Measurements from ENCODE around the gene CYP2C9. TPM values are rescaled to one million over a fixed set of nuclear protein-coding genes. Genes with fewer than 3 reads are reported as not detected.
"Not testable (repeated sequence)": the region's sequence is repeated elsewhere in the genome, so short reads cannot be mapped to it uniquely, and the experiment has no call there.

CYP2C9 gene
- 0.10 and 0.13 TPM in 2 replicates for polyA plus RNA-seq (2011; rRNA removed)
- 0.03 and 0.04 TPM in 2 replicates for polyA plus RNA-seq (2012; cell fraction: cytosol; rRNA removed)
- polyA plus RNA-seq (2012; cell fraction: nucleus; rRNA removed), result 0.06 and 0.11 TPM in 2 replicates
- 0.07 to 0.16 TPM (median 0.12 TPM) in 3 replicates for polyA plus RNA-seq (2017; fragmentation: RNase III; extraction: RNeasy Plus Mini Kit Qiagen cat#74134 plus additional on column Dnase treatment)
- not detected in 2 replicates for polyA minus RNA-seq (2011; rRNA and poly(A)+ RNA removed)

DNA sequence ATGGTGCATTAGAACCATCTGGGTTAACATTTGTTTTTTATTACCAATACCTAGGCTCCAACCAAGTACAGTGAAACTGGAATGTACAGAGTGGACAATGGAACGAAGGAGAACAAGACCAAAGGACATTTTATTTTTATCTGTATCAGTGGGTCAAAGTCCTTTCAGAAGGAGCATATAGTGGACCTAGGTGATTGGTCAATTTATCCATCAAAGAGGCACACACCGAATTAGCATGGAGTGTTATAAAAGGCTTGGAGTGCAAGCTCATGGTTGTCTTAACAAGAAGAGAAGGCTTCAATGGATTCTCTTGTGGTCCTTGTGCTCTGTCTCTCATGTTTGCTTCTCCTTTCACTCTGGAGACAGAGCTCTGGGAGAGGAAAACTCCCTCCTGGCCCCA lies at the start of gene CYP2C9:
Gene CYP2C9 (plus strand): TSS at position 276 of the 400 bp plus-strand sequence. CDS start 25 bp downstream, at position 301.
- no peak for ATAC-seq
- CTCF ChIA-PET, result interaction anchor here (0.6 kb wide), 1 partner anchor 262 kb away, joined by 3 read pairs; no protein-coding TSS in a partner anchor
- Histone ChIP-seq H3K9me3 (no peaks in the 10 kb centered on the region), H3K4me1 (peaks cover 8% of the 10 kb centered on the region; the same call in 2 of the 3 replicates), H3K27ac (no peak within 1 kb of the TSS), H3K4me3 (no peak within 1 kb of the TSS), H3K4me2 (no peak within 1 kb of the TSS)
- no peak for DNase-seq (ENCODE audit: low read depth in 1 of 2, low spot score in 1 of 2)
- 46% methylated on average over 2 of the region's 2 CpGs for WGBS (ENCODE audit: missing lambda C conversion rate)
- peak; percentile 54 for FAIRE-seq
- POLR2A ChIA-PET, result no interaction called here
- TF ChIP-seq SMC3 (IDR thresholded peaks at IDR 0.05), result no peak
- TF ChIP-seq EHMT2 (IDR thresholded peaks at IDR 0.05; ENCODE audit: low read depth), result no peak
- TF ChIP-seq RARB (CRISPR knock-in tag; IDR thresholded peaks at IDR 0.05), result no peak
- TF ChIP-seq NFE2L2 (conservative IDR thresholded peaks at IDR 0.05; ENCODE audit: low read length), result no peak

- ChIA-PET POLR2A (no interaction called here), CTCF (no interaction called here)
- no peak for ATAC-seq
- Histone ChIP-seq H3K4me2 (no peak overlapping the region), H3K9me3 (no peaks in the 10 kb centered on the region), H3K4me3 (no peak overlapping the region), H3K4me1 (no peaks in the 10 kb centered on the region), H3K27ac (no peak overlapping the region)
- WGBS (ENCODE audit: missing lambda C conversion rate), result 67% methylated on average over 3 of the region's 3 CpGs
- no peak for DNase-seq (ENCODE audit: low read depth in 1 of 2, low spot score in 1 of 2)
- TF ChIP-seq POLR2A (IDR thresholded peaks at IDR 0.05; ENCODE audit: low read length) (no peak), RCOR1 (IDR thresholded peaks at IDR 0.05; ENCODE audit: low read depth, low read length) (no peak)
- FAIRE-seq, result no peak
Observed at GRCh38 chr10:94889123-94889522, 49.3 kb upstream of the CYP2C9 start.

DNA sequence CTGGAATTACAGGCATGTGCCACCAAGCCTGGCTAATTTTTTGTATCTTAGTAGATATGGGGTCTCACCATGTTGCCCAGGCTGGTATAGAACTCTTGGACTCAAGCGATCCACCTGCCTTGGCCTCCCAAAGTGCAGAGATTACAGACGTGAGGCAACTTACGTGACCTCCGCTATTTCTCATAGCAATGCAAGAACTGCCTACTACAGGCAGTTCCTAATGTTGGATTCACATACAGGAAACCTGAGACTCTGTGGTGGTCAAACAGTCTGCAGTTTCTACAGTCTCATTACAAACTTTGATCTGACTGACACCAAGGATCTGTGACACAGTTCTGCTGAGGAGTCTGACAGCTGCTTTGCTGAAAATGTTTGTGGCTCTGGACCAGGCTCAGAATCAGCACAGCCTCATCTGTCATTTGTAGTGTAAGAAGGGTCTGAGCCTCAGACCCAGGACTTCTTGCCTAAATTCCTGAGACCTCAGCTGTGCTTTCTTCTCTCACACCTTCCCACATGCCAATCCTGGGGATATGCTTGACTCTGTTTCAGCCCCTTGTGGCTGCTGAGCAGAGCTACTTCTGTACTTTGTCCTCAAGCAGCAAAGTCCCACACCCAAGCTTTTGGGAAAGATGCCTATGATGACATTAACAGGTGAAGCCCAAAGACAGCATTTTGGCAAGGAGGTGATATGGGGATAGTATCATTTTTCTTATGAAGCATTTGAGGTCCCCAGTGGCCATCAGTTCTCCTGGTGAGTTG lies 48.0 kb upstream of the CYP2C9 start:
- TF ChIP-seq NR3C1 (IDR thresholded peaks at IDR 0.05) (no peak), BHLHE40 (IDR thresholded peaks at IDR 0.05; ENCODE audit: low read depth, low read length) (no peak), EHMT2 (IDR thresholded peaks at IDR 0.05; ENCODE audit: low read depth) (no peak), ESRRA (IDR thresholded peaks at IDR 0.05; ENCODE audit: borderline replicate concordance, low read length) (no peak), JUNB (IDR thresholded peaks at IDR 0.05) (no peak), HDAC2 (IDR thresholded peaks at IDR 0.05) (no peak), ZNF302 (CRISPR knock-in tag; IDR thresholded peaks at IDR 0.05) (no peak), POLR2A (IDR thresholded peaks at IDR 0.05; ENCODE audit: low read length) (no peak), SMC3 (IDR thresholded peaks at IDR 0.05) (no peak), ZFP36 (IDR thresholded peaks at IDR 0.05; ENCODE audit: borderline replicate concordance, partially characterized antibody) (no peak)
- TF ChIP-seq, protein P1, sequence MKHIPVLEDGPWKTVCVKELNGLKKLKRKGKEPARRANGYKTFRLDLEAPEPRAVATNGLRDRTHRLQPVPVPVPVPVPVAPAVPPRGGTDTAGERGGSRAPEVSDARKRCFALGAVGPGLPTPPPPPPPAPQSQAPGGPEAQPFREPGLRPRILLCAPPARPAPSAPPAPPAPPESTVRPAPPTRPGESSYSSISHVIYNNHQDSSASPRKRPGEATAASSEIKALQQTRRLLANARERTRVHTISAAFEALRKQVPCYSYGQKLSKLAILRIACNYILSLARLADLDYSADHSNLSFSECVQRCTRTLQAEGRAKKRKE (CRISPR knock-in tag; IDR thresholded peaks at IDR 0.05; ENCODE audit: low read depth), result no peak
- TF ChIP-seq, protein P2, sequence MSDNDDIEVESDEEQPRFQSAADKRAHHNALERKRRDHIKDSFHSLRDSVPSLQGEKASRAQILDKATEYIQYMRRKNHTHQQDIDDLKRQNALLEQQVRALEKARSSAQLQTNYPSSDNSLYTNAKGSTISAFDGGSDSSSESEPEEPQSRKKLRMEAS (IDR thresholded peaks at IDR 0.05), result no peak
- no peak for ATAC-seq
- Histone ChIP-seq H3K4me3 (no peak overlapping the region), H3K4me2 (no peak overlapping the region), H3K27ac (no peak overlapping the region), H3K9me3 (no peaks in the 10 kb centered on the region), H3K4me1 (no peaks in the 10 kb centered on the region)
- ChIA-PET CTCF (interaction anchor here (0.6 to 1.0 kb wide), 2 partner anchors 73 to 496 kb away, joined by 3 read pairs; no protein-coding TSS in a partner anchor), POLR2A (no interaction called here)
- FAIRE-seq, result peak; percentile 72
- 96% methylated on average over 3 of the region's 4 CpGs for WGBS (ENCODE audit: missing lambda C conversion rate)
- DNase-seq (ENCODE audit: low read depth in 1 of 2, low spot score in 1 of 2), result no peak

DNA sequence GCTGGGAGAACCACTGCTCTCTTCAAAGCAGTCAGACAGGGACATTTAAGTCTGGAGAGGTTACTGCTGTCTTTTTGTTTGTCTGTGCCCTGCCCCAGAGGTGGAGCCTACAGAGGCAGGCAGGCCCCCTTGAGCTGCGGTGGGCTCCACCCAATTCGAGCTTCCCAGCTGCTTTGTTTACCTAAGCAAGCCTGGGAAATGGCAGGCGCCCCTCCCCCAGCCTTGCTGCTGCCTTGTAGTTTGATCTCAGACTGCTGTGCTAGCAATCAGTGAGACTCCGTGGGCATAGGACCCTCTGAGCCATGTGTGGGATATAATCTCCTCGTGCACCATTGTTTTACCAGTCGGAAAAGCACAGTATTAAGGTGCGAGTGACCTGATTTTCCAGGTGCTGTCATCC lies 40.0 kb upstream of the CYP2C9 start:
- CTCF ChIA-PET; POLR2A ChIA-PET; FAIRE-seq; H3K4me3 ChIP-seq; H3K4me2 ChIP-seq; H3K9me3 ChIP-seq; ATAC-seq; DNase-seq (ENCODE audit: low read depth in 1 of 2, low spot score in 1 of 2): not testable (repeated sequence)
- peak overlapping the region in 1 of 2 experiments; percentile 37; a peak in 1 of 6 replicates for H3K27ac ChIP-seq
- WGBS (ENCODE audit: missing lambda C conversion rate), result 50% methylated on average over 7 of the region's 7 CpGs
- peaks cover 15% of the 10 kb centered on the region for H3K4me1 ChIP-seq
